Ramos (cell line): ENCODE data around the gene CMTM2.
"Not testable (repeated sequence)": the region's sequence is repeated elsewhere in the genome, so short reads cannot be mapped to it uniquely, and the experiment has no call there.

Experiments
- in situ Hi-C: fragments of 300-500 bp; cut with MboI; formaldehyde crosslinking; loops from one replicate; pipeline ENCODE4 v1.14.3; 2022; ENCODE audit warnings: low sequenced_read_pairs; ENCODE audit not compliant: unreplicated experiment

CMTM2 gene

GRCh38 chr16:66604376-66605176 lies 25.3 kb downstream of the CMTM2 start, which contains the start of gene CMTM3:
Gene CMTM3, plus strand, starts transcription at chr16:66604704. Its CDS starts 102 bp downstream, at chr16:66604806.
- in situ Hi-C loops = loop anchor here (5.0 to 10.0 kb wide), 2 partner anchors 197 to 260 kb away; no protein-coding TSS in a partner anchor

- in situ Hi-C loops = loop anchor here (10.0 kb wide), 1 partner anchor 259 kb away; no protein-coding TSS in a partner anchor
These were observed 26.1 kb downstream of the CMTM2 start for GRCh38 chr16:66605177-66605978.

GRCh38 chr16:66605979-66606751 lies 26.9 kb downstream of the CMTM2 start:
- in situ Hi-C loops = loop anchor here (10.0 kb wide), 1 partner anchor 259 kb away; no protein-coding TSS in a partner anchor

- in situ Hi-C loops = loop anchor here (10.0 kb wide), 1 partner anchor 256 kb away; no protein-coding TSS in a partner anchor
These were observed 29.2 kb downstream of the CMTM2 start for GRCh38 chr16:66608241-66609138.

GRCh38 chr16:66609139-66609510 lies 29.9 kb downstream of the CMTM2 start:
- in situ Hi-C loops = loop anchor here (10.0 kb wide), 1 partner anchor 256 kb away; no protein-coding TSS in a partner anchor

GRCh38 chr16:66610111-66610820 lies 31.0 kb downstream of the CMTM2 start:
- in situ Hi-C loops = no loop called here

- in situ Hi-C loops = not testable (repeated sequence)
These were observed 32.6 kb downstream of the CMTM2 start for GRCh38 chr16:66611911-66612310.

- in situ Hi-C loops = no loop called here
These were observed 33.2 kb downstream of the CMTM2 start for GRCh38 chr16:66612422-66612821.

- in situ Hi-C loops = no loop called here
These were observed 35.0 kb downstream of the CMTM2 start for GRCh38 chr16:66614161-66614802.

GRCh38 chr16:66616169-66616568 lies 36.9 kb downstream of the CMTM2 start:
- in situ Hi-C loops = no loop called here

- in situ Hi-C loops = no loop called here
These were observed 37.3 kb downstream of the CMTM2 start for GRCh38 chr16:66616592-66616991.

- in situ Hi-C loops = no loop called here
These were observed 37.8 kb downstream of the CMTM2 start for GRCh38 chr16:66617010-66617434.

- in situ Hi-C loops = no loop called here
These were observed 38.5 kb downstream of the CMTM2 start for GRCh38 chr16:66617728-66618127.

GRCh38 chr16:66618588-66619375 lies 39.5 kb downstream of the CMTM2 start:
- in situ Hi-C loops = no loop called here

GRCh38 chr16:66619534-66620428 lies 40.5 kb downstream of the CMTM2 start:
- in situ Hi-C loops = no loop called here

- in situ Hi-C loops = no loop called here
These were observed 41.1 kb downstream of the CMTM2 start for GRCh38 chr16:66620429-66620795.
